Measurements from ENCODE around the gene NEK10. TPM values are rescaled to one million over a fixed set of nuclear protein-coding genes. Genes with fewer than 3 reads are reported as not detected.
"Not testable (repeated sequence)": the region's sequence is repeated elsewhere in the genome, so short reads cannot be mapped to it uniquely, and the experiment has no call there.

The NEK10 gene
- total RNA-seq, 1 experiment from 2014 or later, result 4.3 TPM

- ChIA-PET POLR2A (ENCODE audit: unreplicated experiment) (no interaction called here), CTCF (no interaction called here)
- no peak overlapping the region for H2AFZ ChIP-seq
- TF ChIP-seq EZH2 (IDR thresholded peaks at IDR 0.05; ENCODE audit: low read depth), result no peak
- TF ChIP-seq, protein P1, sequence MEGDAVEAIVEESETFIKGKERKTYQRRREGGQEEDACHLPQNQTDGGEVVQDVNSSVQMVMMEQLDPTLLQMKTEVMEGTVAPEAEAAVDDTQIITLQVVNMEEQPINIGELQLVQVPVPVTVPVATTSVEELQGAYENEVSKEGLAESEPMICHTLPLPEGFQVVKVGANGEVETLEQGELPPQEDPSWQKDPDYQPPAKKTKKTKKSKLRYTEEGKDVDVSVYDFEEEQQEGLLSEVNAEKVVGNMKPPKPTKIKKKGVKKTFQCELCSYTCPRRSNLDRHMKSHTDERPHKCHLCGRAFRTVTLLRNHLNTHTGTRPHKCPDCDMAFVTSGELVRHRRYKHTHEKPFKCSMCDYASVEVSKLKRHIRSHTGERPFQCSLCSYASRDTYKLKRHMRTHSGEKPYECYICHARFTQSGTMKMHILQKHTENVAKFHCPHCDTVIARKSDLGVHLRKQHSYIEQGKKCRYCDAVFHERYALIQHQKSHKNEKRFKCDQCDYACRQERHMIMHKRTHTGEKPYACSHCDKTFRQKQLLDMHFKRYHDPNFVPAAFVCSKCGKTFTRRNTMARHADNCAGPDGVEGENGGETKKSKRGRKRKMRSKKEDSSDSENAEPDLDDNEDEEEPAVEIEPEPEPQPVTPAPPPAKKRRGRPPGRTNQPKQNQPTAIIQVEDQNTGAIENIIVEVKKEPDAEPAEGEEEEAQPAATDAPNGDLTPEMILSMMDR (conservative IDR thresholded peaks at IDR 0.05), result no peak
- DNase-seq, result no peak
- H3K4me1 ChIP-seq (replicated peaks; ENCODE audit: insufficient read depth), result no peaks in the 10 kb centered on the region
- no peaks in the 10 kb centered on the region for H4K20me1 ChIP-seq (ENCODE audit: insufficient read depth)
- BruUV-seq (replicated peaks), result no TSS peak
- H3K4me3 ChIP-seq, result no peak overlapping the region
- no peak overlapping the region for H3K27ac ChIP-seq
- no peaks in the 10 kb centered on the region for H3K79me2 ChIP-seq (ENCODE audit: low read depth)
- H3K4me2 ChIP-seq, result no peak overlapping the region
- no peaks in the 10 kb centered on the region for H3K36me3 ChIP-seq (ENCODE audit: low read depth)
- no peaks in the 10 kb centered on the region for H3K9me2 ChIP-seq (ENCODE audit: insufficient read depth)
- no peaks in the 10 kb centered on the region for H3K27me3 ChIP-seq (ENCODE audit: insufficient read depth, low read depth)
- intact Hi-C loops (cut with micrococcal nuclease; ENCODE audit: unreplicated experiment), result no loop called here
- no peaks in the 10 kb centered on the region for H3K9me3 ChIP-seq (ENCODE audit: insufficient read depth, low read depth)
- H3F3A ChIP-seq (ENCODE audit: insufficient read depth, low read depth), result no peaks in the 10 kb centered on the region
These were observed 33.6 kb downstream of the NEK10 start for GRCh38 chr3:27335571-27335970.

DNA sequence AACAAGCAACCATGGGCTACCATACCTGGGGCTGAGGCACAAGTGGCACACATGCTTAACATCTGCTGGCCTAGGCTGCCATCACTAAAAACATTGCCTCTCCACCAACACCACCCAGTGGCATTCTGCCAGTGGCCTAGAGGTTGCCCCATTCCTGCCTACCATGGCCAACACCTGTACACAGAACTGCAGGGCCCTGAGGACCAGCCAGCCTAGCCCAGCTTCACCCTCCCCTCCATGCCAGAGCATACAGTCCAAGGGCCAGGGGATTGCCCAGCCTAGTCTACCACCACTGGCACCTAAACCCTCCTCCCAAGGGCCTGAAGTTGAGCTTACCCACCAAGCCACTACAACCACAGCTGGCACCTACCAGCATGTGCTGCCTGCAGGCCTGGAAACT, 35.3 kb downstream of the NEK10 start:
- H3F3A ChIP-seq (ENCODE audit: insufficient read depth, low read depth), result no peaks in the 10 kb centered on the region
- no peaks in the 10 kb centered on the region for H3K36me3 ChIP-seq (ENCODE audit: low read depth)
- H3K27ac ChIP-seq, result no peak overlapping the region
- CTCF ChIA-PET, result no interaction called here
- POLR2A ChIA-PET (ENCODE audit: unreplicated experiment), result no interaction called here
- no peak overlapping the region for H3K4me2 ChIP-seq
- H3K79me2 ChIP-seq (ENCODE audit: low read depth), result no peaks in the 10 kb centered on the region
- no peak for TF ChIP-seq EZH2 (IDR thresholded peaks at IDR 0.05; ENCODE audit: low read depth)
- TF ChIP-seq, protein P1 (conservative IDR thresholded peaks at IDR 0.05), result no peak
- H3K9me2 ChIP-seq (ENCODE audit: insufficient read depth), result no peaks in the 10 kb centered on the region
- no peak for DNase-seq
- H3K27me3 ChIP-seq (ENCODE audit: insufficient read depth, low read depth), result no peaks in the 10 kb centered on the region
- H4K20me1 ChIP-seq (ENCODE audit: insufficient read depth), result no peaks in the 10 kb centered on the region
- intact Hi-C loops (cut with micrococcal nuclease; ENCODE audit: unreplicated experiment), result no loop called here
- no peak overlapping the region for H2AFZ ChIP-seq
- H3K4me1 ChIP-seq (replicated peaks; ENCODE audit: insufficient read depth), result no peaks in the 10 kb centered on the region
- H3K4me3 ChIP-seq, result no peak overlapping the region
- H3K9me3 ChIP-seq (ENCODE audit: insufficient read depth, low read depth), result no peaks in the 10 kb centered on the region
- no TSS peak for BruUV-seq (replicated peaks)

GRCh38 chr3:27328982-27329762, 40.0 kb downstream of the NEK10 start:
- H2AFZ ChIP-seq; H3K9me3 ChIP-seq (ENCODE audit: insufficient read depth, low read depth); POLR2A ChIA-PET (ENCODE audit: unreplicated experiment); H3K4me3 ChIP-seq; H3K27me3 ChIP-seq (ENCODE audit: insufficient read depth, low read depth); H4K20me1 ChIP-seq (ENCODE audit: insufficient read depth); H3K27ac ChIP-seq; DNase-seq; H3K79me2 ChIP-seq (ENCODE audit: low read depth); BruUV-seq (replicated peaks); H3F3A ChIP-seq (ENCODE audit: insufficient read depth, low read depth); H3K4me1 ChIP-seq (replicated peaks; ENCODE audit: insufficient read depth); intact Hi-C loops (cut with micrococcal nuclease; ENCODE audit: unreplicated experiment); H3K9me2 ChIP-seq (ENCODE audit: insufficient read depth); CTCF ChIA-PET; H3K4me2 ChIP-seq; H3K36me3 ChIP-seq (ENCODE audit: low read depth): not testable (repeated sequence)

Measured in PC-9 (cell line).